HG03135 (cell line): ENCODE data around the gene URM1.
A peak's percentile ranks its signal among the peaks of the same experiment; 100 is the strongest.
"Not testable (repeated sequence)": the region's sequence is repeated elsewhere in the genome, so short reads cannot be mapped to it uniquely, and the experiment has no call there.

ENCODE experiments used
- ATAC-seq: cut with Tn5 transposase; IDR thresholded peaks from one replicate; pipeline ENCODE4 v1.9.1; 2021; ENCODE audit warnings: mild to moderate bottlenecking, moderate library complexity; ENCODE audit not compliant: unreplicated experiment

Gene URM1

DNA sequence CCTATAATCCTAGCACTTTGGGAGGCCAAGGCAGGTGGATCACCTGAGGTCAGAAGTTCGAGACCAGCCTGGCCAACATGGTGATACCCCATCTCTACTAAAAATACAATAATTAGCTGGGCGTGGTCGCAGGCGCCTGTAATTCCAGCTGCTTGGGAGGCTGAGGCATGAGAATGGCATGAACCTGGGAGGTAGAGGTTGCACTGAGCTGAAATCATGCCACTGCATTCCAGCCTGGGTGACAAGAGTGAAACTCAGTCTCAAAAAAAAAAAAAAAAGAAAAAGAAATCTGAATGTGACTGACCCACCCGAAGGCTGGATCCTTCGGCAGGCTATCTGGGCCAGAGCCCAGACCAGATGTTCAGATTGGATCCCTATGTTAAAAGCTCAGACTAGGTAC is 52.2 kb downstream of the URM1 start:
- ATAC-seq = not testable (repeated sequence)

- ATAC-seq = no peak
Measured at GRCh38 chr9:128424268-128424780, 53.1 kb downstream of the URM1 start.

DNA sequence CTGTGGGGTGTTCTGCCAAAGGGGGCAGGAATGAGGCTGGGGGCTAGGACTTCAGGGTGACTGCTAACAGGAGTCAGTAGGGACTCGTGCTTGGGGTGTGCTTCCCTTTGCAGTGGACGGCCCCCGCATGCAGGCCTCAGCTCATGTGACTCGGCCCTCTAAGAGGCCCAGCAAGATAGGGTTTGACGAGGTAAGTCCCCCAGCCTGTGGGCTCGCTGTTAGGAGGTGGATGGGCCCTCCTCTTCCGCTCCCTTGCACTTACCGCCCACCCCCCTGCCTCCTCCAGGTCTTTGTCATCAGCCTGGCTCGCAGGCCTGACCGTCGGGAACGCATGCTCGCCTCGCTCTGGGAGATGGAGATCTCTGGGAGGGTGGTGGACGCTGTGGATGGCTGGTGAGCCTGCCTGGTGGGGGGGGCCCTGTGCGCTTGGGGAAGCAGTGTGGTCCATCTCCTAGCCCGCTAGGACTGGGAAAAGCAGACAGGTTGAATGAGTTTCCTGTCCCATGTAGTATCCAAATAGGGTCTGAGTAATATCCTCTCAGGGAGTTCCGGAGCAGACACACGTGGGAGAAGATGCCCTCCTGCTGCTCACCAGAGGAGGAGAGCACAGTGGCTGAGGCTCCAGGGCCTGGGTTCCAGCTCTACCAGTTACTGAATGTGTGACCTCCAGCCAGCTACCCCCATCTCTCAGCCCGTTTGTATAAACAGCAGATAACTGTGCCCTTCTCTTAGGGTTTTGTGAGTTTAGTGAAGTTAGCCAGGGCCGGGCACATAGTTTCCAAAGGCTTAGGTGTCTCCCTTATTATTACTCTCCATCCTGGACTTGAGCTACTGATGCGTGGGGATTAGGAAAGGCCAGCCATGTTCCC is 57.7 kb downstream of the URM1 start:
- ATAC-seq = no peak

DNA sequence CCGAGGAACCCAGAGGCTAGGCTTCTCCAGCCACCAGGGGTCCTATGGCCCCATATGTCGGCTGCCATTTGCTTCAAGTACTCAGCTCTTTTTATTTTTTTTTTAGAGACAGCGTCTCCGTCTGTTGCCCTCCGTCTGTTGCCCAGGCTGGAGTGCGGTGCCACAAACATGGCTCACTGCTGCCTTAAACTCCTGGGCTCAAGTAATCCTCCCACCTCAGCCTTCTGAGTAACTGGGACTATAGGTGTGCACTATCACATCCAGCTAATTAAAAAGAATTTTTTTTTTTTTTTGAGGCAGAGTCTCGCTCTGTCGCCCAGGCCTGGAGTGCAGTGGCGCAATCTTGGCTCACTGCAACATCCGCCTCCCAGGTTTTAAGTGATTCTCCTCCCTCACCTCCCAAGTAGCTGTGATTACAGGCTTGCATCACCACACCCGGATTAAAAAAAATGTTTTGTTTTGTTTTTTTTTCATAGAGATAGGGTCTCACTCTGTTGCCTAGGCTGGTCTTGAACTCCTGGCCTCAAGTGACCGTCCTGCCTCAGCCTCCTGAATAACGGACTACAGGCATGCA is 58.4 kb downstream of the URM1 start:
- ATAC-seq = no peak

DNA sequence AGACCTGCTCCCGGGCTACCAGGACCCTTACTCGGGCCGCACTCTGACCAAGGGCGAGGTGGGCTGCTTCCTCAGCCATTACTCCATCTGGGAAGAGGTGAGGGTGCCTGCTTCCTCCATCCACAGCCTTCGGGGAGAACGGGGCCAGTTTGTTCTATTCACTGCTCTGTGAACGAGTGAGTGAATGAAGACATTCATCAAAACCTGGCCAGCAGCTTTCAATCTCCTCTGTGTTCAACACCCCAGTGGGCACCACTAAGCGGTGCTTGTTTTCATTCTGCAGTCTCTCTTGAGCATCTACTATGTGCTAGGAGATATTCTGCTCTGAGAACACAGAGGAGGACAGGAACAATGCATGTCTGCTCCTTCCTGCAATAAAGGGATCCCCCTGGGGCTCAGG is 60.0 kb downstream of the URM1 start:
- ATAC-seq = no peak

GRCh38 chr9:128434340-128434739 is 63.2 kb downstream of the URM1 start:
- ATAC-seq = no peak

DNA sequence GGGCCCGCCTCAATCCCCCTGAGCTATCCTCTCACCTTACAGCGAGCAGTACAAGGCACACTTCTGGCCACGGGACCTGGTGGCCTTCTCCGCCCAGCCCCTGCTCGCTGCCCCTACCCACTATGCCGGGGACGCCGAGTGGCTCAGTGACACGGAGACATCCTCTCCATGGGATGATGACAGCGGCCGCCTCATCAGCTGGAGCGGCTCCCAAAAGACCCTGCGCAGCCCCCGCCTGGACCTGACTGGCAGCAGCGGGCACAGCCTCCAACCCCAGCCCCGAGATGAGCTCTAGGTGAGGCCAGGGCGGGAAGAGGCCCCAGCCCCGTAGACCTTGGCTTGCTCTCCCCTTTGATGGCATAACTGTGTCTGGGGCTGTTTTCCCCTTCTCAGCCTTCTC is 64.4 kb downstream of the URM1 start:
- no peak for ATAC-seq

- peak; percentile 83 for ATAC-seq
Measured at GRCh38 chr9:128438343-128439109, 67.4 kb downstream of the URM1 start.

GRCh38 chr9:128439273-128439672 is 68.1 kb downstream of the URM1 start:
- no peak for ATAC-seq
